ENCODE data around the gene ACP4.
A peak's percentile ranks its signal among the peaks of the same experiment; 100 is the strongest.
"Not testable (repeated sequence)": the region's sequence is repeated elsewhere in the genome, so short reads cannot be mapped to it uniquely, and the experiment has no call there.

Gene ACP4

GRCh38 chr19:50777261-50777660, 13.0 kb upstream of the ACP4 start:
- DNase-seq = no peak

GRCh38 chr19:50777830-50778303, 12.3 kb upstream of the ACP4 start:
- peak; percentile 19 for DNase-seq

GRCh38 chr19:50778906-50779430, 11.2 kb upstream of the ACP4 start:
- DNase-seq = no peak

DNA sequence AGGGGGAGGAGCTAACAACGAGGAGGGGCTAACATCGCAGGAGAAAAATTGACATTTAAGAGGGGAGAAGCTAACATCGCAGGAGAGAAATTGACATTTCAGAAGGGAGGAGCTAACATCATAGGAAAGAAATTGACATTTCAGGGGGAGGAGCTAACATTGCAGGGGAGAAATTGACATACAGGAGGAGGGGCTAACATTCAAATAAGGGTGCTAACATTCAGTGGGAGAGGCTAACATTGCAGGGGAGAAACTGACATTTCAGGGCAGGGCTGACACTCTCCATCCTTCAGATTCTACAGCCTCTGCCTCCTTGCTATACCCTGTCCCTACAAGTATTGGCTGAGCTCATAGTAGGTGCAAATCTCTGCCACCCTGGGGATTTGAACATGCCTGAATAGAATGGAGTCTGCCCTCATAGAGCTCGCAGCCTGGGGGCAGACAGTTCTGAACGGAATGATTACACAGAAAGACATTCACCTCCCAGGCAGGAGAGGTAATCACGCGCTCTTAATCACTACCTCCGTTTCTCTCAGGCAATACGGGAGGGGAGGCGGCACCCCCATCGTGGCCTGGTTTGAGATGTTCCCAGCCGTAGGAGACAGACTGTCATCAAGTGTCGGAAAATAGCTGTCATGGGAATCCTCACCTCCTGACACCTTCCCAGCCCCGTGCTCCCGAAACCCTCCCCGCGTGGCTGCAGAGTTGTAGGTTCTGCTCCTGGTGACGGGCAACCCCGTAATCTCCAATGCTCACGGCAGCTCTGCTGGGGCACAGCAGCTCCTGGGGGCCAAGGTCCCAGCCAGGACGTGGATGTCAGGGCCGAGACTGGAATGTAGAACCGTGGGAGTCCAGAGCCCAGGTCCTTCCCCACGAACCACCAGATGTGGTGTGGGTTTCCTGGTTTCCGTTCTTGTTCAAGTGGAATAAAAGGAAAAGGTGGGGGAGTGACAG, 10.4 kb upstream of the ACP4 start:
- no peak for DNase-seq

- no peak for DNase-seq
These were observed 9.3 kb upstream of the ACP4 start for GRCh38 chr19:50780753-50781435.

DNA sequence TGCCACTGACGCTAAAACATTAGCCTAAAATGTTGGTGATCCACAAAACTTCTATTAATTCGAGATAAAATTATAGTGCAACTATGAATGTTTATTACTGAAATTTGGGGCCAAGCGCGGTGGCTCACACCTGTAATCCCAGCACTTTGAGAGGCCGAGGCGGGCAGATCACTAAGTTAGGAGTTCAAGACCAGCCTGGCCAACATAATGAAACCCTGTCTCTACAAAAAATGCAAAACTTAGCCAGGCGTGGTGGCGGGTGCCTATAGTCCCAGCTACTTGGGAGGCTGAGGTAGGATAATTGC, 6.4 kb upstream of the ACP4 start:
- not testable (repeated sequence) for DNase-seq

DNA sequence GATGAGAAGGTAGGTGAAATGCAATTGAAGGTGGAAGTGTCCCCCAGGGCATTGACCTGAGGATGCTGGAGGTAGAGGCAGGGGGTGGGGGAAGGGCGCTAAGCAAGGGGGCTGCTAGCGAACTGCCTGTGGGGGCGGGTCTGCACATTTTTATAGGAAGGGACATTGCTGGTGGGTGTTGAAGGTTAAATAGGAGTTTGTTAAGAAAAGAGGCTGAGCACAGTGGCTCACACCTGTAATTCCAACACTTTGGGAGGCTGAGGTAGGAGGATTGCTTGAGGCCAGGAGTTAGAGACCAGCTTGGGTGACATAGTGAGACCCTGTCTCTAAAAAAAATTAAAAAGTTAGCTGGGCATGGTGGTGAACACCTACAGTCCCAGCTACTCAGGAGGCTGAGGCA, 5.5 kb upstream of the ACP4 start:
- DNase-seq = no peak

- no peak for DNase-seq
These were observed 4.9 kb upstream of the ACP4 start for GRCh38 chr19:50785329-50785728.

GRCh38 chr19:50790922-50791467, 780 bp downstream of the ACP4 start:
- DNase-seq = no peak

- no peak for DNase-seq
These were observed 1.5 kb downstream of the ACP4 start for GRCh38 chr19:50791594-50792271.

DNA sequence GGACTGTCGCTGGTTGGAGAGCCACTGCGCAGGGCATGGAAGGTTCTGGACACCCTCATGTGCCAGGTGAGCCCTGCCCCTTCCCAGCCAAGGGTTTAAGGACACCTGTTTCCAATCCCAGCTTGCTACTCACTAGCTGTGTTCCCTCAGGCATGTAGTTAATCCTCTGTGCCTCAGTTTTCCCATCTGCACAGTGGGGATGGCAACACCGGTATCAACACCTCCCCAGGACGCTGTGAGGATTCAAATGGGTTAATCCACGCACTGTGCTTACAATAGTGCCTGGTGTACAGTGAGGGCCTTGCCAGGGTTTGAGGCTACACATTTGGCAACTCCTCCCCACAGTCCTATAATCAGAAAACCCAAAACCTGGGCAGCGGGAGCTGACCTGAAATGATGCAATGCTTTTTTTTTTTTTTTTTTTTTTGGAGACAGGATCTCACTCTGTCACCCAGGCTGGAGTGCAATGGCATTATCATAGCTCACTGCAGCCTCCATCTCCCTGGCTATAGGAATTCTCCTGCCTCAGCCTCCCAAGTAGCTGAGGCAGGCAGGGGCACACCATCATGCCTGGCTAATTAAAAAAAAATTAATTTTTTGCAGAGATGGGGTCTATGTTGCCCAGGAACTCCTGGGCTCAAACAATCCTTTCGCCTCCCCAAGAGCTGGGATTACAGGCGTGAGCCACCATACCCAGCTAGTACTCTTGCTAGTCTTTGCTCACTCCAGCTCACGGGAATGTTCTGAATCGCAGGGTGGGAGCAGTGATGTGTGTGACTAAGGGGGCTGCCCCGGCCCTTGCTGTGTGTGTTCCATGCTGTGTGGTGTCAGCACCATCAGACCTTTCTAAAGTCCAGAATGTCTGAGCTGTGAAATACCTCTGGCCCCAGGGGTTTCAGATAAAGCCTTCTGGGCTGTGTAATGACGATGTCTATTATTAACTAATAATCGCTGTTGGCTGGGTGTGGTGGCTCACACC, 2.3 kb downstream of the ACP4 start:
- no peak for DNase-seq

- DNase-seq = no peak
These were observed 3.4 kb downstream of the ACP4 start for GRCh38 chr19:50793558-50794065.

DNA sequence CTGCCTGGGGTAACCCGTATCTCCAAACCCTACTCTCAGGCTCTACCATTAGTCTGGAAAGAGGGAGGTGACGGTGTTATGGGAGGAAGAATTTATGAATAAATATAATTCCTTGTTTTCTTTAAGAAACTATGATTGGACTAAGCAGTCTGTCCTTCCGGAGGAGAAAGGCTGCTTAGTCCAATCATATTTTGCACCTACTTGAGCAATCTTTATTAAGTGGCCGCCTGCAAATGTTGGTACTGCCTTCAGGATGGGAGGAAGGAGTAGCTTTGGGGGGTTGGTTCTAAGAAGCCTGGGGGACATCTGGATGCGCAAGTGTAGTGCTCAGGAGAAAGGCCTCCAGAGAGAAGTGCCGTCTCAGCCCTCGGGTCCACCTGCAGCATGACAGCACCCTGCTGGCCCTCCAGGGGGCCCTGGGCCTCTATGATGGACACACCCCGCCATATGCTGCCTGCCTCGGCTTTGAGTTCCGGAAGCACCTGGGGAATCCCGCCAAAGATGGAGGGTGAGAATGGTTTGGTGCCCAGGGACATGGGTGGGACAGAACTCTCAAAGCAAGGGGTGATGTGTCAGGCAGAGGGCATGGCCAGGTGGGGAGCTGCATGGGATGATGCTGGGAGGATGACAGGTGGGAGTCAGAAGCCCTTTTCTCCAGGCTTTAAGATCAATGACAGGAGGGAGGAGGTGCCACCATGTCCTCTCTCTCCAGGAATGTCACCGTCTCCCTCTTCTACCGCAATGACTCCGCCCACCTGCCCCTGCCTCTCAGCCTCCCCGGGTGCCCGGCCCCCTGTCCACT, 4.1 kb downstream of the ACP4 start:
- DNase-seq = no peak

DNA sequence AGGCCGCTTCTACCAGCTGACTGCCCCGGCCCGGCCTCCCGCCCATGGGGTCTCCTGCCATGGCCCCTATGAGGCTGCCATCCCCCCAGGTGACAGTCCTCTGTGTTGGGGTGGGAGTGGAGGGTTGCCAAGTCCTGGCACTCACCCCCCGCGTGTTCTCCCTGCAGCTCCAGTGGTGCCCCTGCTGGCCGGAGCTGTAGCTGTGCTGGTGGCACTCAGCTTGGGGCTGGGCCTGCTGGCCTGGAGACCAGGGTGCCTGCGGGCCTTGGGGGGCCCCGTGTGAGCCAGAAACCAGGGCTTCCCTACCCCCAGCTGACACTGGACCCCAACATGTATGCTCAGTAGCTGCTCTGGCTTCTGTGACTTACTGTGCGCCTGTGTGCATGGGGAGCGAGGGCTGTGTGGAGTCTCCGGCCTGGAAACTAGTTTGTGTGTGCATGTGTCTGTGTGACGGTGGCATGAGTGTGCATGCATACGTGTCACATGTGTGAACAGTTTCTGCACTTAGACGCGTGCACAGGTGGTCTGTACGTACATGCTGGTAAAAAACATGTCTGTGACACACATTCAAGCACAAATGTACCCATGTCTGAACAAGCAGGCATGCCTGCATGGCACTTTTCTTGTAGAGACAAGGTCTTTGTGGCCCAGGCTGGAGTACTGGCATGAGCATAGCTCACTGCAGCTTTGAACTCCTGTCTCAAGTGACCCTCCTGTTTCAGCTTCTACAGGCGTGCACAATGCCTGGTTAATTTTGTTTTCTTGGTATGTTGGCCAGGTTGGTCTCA, 4.9 kb downstream of the ACP4 start:
- DNase-seq = no peak

DNA sequence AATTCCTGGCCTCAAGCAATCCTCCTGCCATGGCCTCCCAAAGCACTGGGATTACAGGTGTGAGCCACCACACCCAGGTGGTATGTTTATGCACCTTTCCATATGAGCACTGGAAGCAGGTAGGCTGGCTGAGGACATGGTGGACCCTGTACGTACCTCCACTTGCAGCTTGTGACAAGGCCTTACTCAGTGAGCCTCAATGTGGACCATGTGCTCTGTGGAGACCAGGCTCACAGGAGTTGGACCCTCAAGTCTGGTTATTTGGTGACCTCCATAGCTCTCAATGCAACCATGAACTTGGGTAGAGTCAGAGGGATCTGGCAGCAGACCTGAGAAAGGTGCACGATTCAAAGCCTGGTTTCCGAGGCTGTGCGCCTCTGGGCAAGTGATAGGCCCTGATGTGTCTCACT, 5.5 kb downstream of the ACP4 start:
- DNase-seq = no peak

DNA sequence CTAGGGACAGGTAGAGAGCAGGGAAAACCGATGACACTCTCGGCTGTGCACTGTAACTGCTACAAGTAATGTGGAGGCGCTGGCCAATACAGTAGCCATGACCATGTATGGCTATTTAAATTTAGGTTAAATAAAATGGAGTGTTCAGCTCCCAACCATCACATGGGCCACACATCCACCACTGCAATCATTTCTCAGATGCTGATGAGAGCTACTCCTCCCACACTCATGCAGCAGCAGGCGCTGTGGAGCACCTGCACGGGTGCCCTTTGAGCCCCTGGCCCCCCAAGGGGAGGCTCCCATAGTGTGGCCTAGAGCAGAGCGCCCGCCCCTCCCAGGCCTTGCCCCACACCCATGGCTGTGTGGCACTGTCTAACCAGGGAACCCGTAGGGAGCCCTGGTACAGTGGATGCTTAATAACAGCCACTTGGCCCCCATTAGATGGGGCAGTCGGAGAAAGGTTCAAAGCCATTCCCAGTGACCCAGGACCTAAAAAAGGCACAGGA, 6.0 kb downstream of the ACP4 start:
- no peak for DNase-seq

GRCh38 chr19:50796634-50797428, 6.6 kb downstream of the ACP4 start:
- no peak for DNase-seq

GRCh38 chr19:50797429-50797780, 7.2 kb downstream of the ACP4 start:
- no peak for DNase-seq
